ENCODE results near the gene FN1.

FN1 gene

GRCh38 chr2:215363461-215364156 lies 72.3 kb downstream of the FN1 start:
- Histone ChIP-seq H3K4me1 (ENCODE audit: control insufficient read depth, insufficient read depth, low read length) (no peaks in the 10 kb centered on the region), H3K4me3 (ENCODE audit: low read depth, low read length) (no peak overlapping the region), H3K9me3 (ENCODE audit: control insufficient read depth, insufficient read depth, low read depth, low read length) (no peaks in the 10 kb centered on the region), H3K36me3 (ENCODE audit: control insufficient read depth in 2 of 2, insufficient read depth in 1 of 2, low read length in 2 of 2) (peaks cover 41 to 85% of the 10 kb centered on the region in 2 experiments), H3K27ac (ENCODE audit: extremely low read depth, low read depth, low read length) (no peak overlapping the region)
- CTCF ChIA-PET = interaction anchor here (0.6 to 0.9 kb wide), 2 partner anchors 19 to 29 kb away, joined by 3 read pairs; no protein-coding TSS in a partner anchor
- no peak for TF ChIP-seq ZNF133 (tag by site-specific recombination; IDR thresholded peaks at IDR 0.05)
- TF ChIP-seq ZNF488 (tag by site-specific recombination; IDR thresholded peaks at IDR 0.05) = no peak
- TF ChIP-seq ZBTB8A (tag by site-specific recombination; IDR thresholded peaks at IDR 0.05) = no peak
- TF ChIP-seq ZNF530 (tag by site-specific recombination; IDR thresholded peaks at IDR 0.05; ENCODE audit: low read depth) = no peak
- TF ChIP-seq ZNF394 (tag by site-specific recombination; IDR thresholded peaks at IDR 0.05; ENCODE audit: borderline replicate concordance) = no peak
- TF ChIP-seq ZNF48 (tag by site-specific recombination; IDR thresholded peaks at IDR 0.05) = no peak
- no peak for TF ChIP-seq ZNF580 (tag by site-specific recombination; IDR thresholded peaks at IDR 0.05)
- TF ChIP-seq AEBP2 (tag by site-specific recombination; IDR thresholded peaks at IDR 0.05; ENCODE audit: borderline replicate concordance) = no peak
- no peak for TF ChIP-seq KLF8 (tag by site-specific recombination; IDR thresholded peaks at IDR 0.05)
- no peak for TF ChIP-seq ZNF692 (tag by site-specific recombination; IDR thresholded peaks at IDR 0.05)
- no peak for TF ChIP-seq ZNF311 (tag by site-specific recombination; IDR thresholded peaks at IDR 0.05; ENCODE audit: borderline replicate concordance)
- TF ChIP-seq ZNF561 (tag by site-specific recombination; IDR thresholded peaks at IDR 0.05; ENCODE audit: borderline replicate concordance) = no peak
- TF ChIP-seq GFI1B (tag by site-specific recombination; IDR thresholded peaks at IDR 0.05) = no peak
- no peak for TF ChIP-seq HOXA7 (CRISPR knock-in tag; IDR thresholded peaks at IDR 0.05; ENCODE audit: borderline replicate concordance)
- TF ChIP-seq FEZF1 (tag by site-specific recombination; IDR thresholded peaks at IDR 0.05) = no peak
- TF ChIP-seq ZBTB48 (tag by site-specific recombination; IDR thresholded peaks at IDR 0.05) = no peak
- no peak for TF ChIP-seq ZNF792 (tag by site-specific recombination; IDR thresholded peaks at IDR 0.05)
- TF ChIP-seq ZNF274 (IDR thresholded peaks at IDR 0.05; ENCODE audit: low read length) = no peak
- no peak for TF ChIP-seq ZNF274 (tag by site-specific recombination; IDR thresholded peaks at IDR 0.05; ENCODE audit: borderline replicate concordance)
- no peak for TF ChIP-seq REST (tag by site-specific recombination; IDR thresholded peaks at IDR 0.05)
- TF ChIP-seq ZNF423 (tag by site-specific recombination; IDR thresholded peaks at IDR 0.05) = no peak
- POLR2A ChIA-PET = no interaction called here
